ENCODE data around the gene PLEKHA4. TPM values are rescaled to one million over a fixed set of nuclear protein-coding genes. Genes with fewer than 3 reads are reported as not detected.
"Not testable (repeated sequence)": the region's sequence is repeated elsewhere in the genome, so short reads cannot be mapped to it uniquely, and the experiment has no call there.

The PLEKHA4 gene
- total RNA-seq, 1 experiment from 2014 or later: 3.0 TPM

DNA sequence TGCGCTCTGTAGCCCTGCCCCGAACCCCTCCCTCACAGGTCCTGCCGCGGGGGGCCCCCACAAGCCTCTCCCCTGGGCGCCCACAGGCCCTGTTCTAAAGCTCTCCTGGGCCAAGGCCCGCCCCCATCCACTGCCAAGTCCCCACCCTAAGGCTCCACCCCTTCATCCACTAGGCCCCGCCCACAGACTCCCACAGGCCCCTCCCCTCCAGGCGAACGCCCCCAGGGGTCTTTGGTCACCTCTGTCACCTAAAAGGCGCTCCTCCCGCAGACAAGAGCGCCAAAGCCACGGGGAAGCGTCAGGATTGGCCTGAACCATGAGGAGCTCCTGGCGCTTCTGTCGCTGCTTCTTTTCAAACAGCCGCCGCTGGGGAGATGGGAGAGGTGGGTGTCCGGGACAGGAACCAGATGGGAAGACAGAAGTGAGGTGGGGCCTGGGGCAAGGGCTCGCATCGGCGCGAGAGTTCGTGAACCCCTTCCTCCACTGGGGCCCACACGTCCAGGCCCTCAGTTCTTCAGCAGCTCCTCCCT is 27.8 kb upstream of the PLEKHA4 start:
- in situ Hi-C loops (cut with HindIII; ENCODE audit: low pct_unique_long_range_greater_than_20kb, low sequenced_read_pairs): no loop called here

DNA sequence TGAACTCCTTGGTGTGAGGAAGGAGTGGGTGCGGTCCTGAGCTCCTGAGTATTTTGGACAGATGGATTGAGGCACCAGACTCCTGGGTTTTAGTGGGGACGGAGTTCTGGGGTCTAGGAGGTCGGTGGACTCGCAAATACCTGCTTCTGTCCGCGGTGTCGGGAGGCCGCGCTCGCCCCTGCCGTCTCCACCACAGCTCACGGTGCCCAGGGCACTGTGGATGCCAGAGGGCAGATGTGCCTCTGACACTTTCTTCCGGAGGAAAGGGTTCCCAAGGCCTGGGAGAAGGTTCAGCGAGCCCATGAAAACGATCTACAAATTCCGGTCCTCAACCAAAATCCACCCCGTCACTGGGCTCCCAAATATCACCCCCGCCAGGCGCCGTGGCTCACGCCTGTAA is 26.8 kb upstream of the PLEKHA4 start:
- DNase-seq (ENCODE audit: low read depth, low spot score): no peak
- in situ Hi-C loops (cut with HindIII; ENCODE audit: low pct_unique_long_range_greater_than_20kb, low sequenced_read_pairs): no loop called here

More for the DNA sequence above, 27.8 kb upstream of the PLEKHA4 start:
- no peak for DNase-seq (ENCODE audit: low read depth, low spot score)

DNA sequence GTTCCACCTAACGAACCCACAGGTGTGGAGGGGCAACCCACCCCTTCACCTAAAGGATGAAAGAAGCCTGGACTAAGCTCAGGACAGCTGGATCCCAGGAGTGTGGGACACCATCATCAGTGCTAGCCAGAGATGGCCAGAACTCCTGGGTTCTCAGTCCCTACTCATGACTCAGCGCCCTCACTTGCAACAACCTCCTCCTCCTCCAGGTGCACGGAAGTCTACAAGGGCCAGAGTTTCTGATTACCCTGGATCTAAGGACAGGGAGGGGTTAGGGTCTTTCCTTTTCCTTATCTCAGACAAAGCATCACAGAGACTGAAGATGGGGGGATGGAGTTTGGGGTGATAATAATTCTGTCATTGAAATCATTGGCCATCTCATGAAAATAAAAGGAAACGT is 22.1 kb upstream of the PLEKHA4 start:
- in situ Hi-C loops (cut with HindIII; ENCODE audit: low pct_unique_long_range_greater_than_20kb, low sequenced_read_pairs): no loop called here

DNA sequence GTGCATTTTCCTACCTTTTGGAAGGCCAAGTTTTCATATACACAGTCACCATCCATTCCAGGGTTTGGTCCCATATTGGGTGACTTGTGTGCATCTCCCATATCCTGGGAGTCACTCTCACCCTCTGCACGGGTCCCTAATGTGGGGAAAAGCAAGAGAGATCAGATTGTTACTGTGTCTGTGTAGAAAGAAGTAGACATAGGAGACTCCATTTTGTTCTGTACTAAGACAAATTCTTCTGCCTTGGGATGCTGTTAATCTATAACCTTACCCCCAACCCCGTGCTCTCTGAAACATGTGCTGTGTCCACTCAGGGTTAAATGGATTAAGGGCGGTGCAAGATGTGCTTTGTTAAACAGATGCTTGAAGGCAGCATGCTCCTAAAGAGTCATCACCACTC is 21.1 kb upstream of the PLEKHA4 start:
- in situ Hi-C loops (cut with HindIII; ENCODE audit: low pct_unique_long_range_greater_than_20kb, low sequenced_read_pairs); DNase-seq (ENCODE audit: low read depth, low spot score): not testable (repeated sequence)

More for the DNA sequence above, 22.1 kb upstream of the PLEKHA4 start:
- DNase-seq (ENCODE audit: low read depth, low spot score): no peak

DNA sequence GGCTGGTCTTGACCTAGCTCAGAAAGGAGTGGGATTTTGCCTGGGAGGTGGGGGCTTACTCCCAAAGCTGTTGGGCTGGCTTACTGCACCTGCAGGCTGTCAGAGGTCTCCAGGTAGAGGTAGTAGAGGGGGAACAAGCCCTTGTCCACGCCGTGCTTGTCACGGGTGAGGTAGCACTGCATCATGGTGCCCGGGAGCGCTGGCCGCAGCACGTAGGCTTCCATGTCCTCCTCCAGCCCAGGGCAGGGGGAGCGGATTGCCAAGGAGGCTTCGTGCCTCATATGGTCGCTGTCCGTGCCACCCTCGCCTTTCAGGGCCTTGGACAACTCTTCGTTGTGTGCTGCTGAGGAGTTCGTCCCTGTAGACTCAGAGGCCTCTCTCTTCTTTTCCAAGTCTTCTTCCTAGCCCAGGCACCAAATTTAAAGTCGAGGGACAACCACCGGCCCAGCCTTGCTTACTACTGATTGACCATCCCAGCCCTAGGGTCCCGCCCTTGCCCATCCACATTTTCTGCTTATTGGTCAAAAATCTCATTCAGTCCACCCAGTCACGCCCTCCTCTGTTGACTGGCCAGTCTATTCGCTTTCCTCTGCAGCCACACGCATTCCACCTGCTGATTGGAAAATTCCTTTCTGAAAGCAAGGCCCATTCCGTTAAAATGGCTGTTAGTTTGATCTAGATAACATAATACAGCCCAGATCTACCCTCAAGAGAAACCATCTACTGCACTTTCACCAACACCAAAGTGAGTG is 19.6 kb upstream of the PLEKHA4 start:
- in situ Hi-C loops (cut with HindIII; ENCODE audit: low pct_unique_long_range_greater_than_20kb, low sequenced_read_pairs): no loop called here
- DNase-seq (ENCODE audit: low read depth, low spot score): no peak

DNA sequence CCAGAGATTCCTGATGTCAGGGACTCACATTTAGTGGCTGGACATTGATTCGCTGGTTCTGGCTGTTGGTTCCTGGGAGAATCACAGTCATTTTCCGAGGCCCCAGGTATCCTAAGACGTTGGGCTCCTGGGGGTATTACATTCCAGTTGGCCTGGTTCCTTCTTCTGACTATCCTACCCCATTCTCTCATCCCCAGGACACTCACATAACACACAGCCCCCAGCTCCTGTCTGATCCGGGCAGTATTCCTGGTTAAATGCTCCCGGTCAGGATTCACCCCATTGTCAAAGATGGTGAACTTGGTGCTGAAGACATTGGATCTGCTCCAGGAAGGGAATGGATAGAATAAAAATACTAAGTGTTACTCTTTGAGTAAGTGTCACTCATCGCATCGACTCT is 15.3 kb upstream of the PLEKHA4 start:
- in situ Hi-C loops (cut with HindIII; ENCODE audit: low pct_unique_long_range_greater_than_20kb, low sequenced_read_pairs): no loop called here
- DNase-seq (ENCODE audit: low read depth, low spot score): no peak

DNA sequence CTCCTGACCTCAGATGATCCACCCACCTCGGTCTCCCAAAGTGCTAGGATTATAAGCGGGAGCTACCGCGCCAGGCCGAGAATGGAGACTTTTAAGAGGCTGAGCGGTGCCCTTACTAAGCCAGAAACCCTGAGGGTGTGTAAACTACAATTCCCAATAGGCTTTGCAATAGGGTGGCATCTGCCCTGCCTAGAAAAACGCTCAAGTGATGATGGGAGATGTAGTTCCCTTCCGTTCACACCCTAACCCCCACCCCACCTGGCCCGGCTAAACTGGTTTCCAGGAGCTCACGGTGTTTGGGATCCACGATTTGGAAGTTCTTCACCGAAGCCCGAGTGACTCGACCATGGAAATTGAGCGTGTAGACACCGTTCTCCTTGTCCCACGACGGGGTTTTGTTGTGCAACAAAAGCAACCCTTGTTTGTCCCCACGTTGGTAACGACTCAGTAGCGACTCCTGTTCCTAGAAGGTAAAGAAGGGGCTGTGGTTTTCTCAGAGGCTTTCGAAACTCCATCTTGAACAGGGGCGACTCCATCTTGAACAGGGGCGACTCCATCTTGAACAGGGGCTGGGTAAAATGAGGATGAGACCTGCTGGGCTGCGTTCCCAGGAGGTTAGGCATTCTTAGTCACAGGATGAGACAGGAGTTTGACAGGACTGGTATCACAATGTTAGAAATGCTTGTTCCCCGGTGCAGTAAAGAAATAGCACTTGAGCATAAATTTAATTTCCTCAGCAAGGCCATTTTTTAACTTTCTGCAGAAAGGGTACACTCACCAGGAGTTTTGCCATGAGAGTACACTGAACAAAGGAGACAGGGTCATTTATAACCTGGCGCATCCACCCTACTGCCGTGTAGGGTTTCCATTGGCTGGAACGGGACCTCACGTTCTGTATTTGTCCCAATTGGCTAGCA is 13.6 kb upstream of the PLEKHA4 start:
- in situ Hi-C loops (cut with HindIII; ENCODE audit: low pct_unique_long_range_greater_than_20kb, low sequenced_read_pairs): no loop called here

DNA sequence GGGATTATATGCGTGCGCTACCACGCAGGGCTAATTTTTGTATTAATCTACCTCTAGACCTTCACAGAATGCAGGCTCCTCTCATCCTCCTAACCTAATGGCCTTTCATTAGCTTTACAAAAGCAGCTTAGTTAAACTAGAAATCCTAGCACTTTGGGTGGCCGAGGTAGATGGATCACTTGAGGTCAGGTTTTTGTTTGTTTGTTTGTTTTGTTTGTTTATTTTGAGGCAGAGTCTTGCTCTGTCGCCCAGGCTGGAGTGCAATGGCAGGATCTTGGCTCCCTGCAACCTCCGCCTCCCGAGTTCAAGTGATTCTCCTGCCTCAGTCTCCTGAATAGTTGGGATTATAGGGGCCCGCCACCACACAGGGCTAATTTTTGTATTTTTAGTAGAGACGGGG is 11.3 kb upstream of the PLEKHA4 start:
- DNase-seq (ENCODE audit: low read depth, low spot score); in situ Hi-C loops (cut with HindIII; ENCODE audit: low pct_unique_long_range_greater_than_20kb, low sequenced_read_pairs): not testable (repeated sequence)

More for the DNA sequence above, 13.6 kb upstream of the PLEKHA4 start:
- DNase-seq (ENCODE audit: low read depth, low spot score): peak; percentile 31

DNA sequence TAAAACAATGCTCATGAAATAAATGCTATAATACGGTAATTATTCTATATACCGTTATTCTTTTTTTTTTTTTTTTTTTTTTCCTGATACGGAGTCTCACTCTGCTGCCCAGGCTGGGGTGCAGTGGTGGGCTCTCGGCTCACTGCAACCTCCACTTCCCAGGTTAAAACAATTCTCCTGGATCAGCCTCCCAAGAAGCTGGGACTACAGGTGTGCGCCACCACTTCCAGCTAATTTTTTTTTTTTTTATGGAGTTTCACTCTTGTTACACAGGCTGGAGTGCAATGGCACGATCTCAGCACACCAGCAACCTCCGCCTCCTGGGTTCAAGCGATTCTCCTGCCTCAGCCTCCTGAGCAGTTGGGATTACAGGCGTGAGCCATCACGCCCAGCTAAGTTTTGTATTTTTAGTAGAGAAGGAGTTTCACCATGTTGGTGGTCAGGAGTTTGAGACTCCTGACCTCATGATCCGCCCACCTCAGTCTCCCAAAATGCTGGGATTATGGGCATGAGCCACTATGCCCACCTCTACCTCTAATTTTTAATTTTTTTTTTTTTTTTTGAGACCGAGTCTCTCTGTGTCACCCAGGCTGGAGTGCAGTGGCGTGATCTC is 10.7 kb upstream of the PLEKHA4 start:
- DNase-seq (ENCODE audit: low read depth, low spot score): no peak

DNA sequence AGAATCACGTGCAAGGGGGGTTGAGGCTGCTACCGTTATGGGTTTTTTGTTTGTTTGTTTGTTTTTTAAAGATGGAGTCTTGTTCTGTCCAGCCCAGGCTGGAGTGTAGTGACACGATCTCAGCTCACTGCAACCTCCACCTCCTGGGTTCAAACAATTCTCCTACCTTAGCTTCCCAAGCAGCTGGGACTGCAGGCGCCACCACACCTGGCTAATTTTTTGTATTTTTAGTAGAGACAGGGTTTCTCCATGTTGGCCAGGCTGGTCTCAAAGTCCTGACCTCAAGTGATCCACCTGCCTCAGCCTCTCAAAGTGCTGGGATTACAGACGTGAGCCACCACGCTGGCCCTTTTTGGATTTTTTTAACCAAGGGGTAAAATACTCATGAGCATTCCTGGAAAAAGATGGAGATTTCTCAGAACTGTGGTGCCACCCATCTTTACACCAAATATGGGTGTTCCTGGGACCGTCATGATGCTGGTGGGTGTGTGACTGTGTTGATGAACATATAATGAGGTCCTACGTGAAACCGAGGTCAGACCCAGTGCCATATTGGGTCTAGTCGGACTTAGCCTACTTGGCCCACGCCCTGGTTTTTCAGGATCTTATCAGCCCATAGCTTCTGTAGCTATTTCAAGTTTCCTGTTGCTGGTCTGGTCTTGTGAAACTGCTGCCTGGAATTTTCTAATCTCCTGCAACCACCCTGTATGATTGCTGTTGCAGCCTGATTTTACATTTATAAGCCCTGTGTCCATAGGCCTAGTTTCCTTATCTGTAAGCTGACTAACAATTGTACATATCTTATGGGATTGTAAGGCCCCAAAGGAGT is 10.0 kb upstream of the PLEKHA4 start:
- in situ Hi-C loops (cut with HindIII; ENCODE audit: low pct_unique_long_range_greater_than_20kb, low sequenced_read_pairs): no loop called here
- DNase-seq (ENCODE audit: low read depth, low spot score): no peak

More for the DNA sequence above, 10.7 kb upstream of the PLEKHA4 start:
- in situ Hi-C loops (cut with HindIII; ENCODE audit: low pct_unique_long_range_greater_than_20kb, low sequenced_read_pairs): no loop called here

DNA sequence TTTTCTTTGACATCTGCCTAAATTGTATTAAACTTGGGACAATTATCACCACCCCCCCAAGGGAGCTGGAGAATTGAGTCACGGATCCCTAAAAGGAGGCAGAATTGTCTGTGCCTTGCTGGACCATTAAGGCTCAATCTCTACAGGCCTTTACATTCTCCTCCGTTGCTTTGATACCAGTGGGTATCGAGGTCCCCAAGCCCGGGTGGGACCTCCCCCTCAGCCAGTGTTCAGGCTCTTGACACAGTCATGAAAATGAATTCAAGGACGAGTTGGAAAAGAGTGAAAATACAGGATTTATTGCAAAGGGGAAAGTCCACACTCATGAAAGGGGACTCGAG is 9.4 kb upstream of the PLEKHA4 start:
- DNase-seq (ENCODE audit: low read depth, low spot score): no peak
- in situ Hi-C loops (cut with HindIII; ENCODE audit: low pct_unique_long_range_greater_than_20kb, low sequenced_read_pairs): no loop called here

DNA sequence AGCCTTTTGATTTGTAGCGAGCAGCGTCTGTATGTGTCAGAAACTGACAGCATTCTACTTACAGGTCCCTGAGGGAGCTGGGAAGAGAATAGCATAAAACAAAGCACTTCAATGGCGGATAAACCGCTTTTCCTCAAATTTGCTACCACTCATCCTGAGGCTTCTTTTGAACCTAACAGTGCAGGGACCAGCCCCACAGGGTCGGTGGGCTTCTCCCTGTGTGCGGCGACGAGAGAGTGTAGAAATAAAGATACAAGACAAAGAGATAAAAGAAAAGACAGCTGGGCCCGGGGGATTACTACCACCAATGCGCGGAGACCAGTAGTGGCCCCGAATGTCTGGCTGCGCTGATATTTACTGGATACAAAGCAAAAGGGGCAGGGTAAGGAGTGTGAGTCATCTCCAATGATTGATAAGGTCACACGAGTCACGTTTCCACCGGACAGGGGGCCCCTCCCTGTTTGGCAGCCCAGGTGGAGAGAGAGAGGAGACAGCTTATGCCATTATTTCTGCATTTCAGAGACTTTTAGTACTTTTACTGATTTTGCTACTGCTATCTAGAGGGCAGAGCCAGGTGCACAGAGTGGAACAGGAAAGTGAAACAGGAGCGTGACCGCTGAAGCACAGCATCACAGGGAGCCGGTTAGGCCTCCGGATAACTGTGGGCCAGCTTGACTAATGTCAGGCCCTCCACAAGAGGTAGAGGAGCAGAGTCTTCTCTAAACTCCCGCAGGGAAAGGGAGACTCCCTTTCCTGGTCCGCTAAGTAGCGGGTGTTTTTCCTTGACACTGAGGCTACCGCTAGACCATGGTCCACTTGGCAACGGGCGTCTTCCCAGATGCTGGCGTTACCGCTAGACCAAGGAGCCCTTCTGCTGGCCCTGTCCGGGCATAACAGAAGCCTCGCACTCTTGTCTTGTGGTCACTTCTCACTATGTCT is 7.9 kb upstream of the PLEKHA4 start:
- not testable (repeated sequence) for DNase-seq (ENCODE audit: low read depth, low spot score)

DNA sequence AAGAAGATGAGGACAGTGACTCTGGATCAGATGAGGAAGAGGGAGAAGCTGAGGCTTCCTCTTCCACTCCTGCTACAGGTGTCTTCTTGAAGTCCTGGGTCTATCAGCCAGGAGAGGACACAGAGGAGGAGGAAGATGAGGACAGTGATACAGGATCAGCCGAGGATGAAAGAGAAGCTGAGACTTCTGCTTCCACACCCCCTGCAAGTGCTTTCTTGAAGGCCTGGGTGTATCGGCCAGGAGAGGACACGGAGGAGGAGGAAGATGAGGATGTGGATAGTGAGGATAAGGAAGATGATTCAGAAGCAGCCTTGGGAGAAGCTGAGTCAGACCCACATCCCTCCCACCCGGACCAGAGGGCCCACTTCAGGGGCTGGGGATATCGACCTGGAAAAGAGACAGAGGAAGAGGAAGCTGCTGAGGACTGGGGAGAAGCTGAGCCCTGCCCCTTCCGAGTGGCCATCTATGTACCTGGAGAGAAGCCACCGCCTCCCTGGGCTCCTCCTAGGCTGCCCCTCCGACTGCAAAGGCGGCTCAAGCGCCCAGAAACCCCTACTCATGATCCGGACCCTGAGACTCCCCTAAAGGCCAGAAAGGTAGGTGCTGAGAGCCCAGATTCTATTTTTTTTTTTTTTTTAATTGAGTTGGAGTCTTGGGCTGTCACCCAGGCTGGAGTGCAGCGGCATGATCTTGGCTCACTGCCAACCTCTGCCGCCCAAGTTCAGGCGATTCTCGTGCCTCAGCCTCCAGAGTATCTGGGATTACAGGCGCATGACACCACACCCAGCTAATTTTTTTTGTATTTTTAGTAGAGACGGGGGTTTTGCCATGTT is 6.1 kb upstream of the PLEKHA4 start:
- peak; percentile 32 for DNase-seq (ENCODE audit: low read depth, low spot score)
- in situ Hi-C loops (cut with HindIII; ENCODE audit: low pct_unique_long_range_greater_than_20kb, low sequenced_read_pairs): no loop called here

More for the DNA sequence above, 7.9 kb upstream of the PLEKHA4 start:
- in situ Hi-C loops (cut with HindIII; ENCODE audit: low pct_unique_long_range_greater_than_20kb, low sequenced_read_pairs): not testable (repeated sequence)

DNA sequence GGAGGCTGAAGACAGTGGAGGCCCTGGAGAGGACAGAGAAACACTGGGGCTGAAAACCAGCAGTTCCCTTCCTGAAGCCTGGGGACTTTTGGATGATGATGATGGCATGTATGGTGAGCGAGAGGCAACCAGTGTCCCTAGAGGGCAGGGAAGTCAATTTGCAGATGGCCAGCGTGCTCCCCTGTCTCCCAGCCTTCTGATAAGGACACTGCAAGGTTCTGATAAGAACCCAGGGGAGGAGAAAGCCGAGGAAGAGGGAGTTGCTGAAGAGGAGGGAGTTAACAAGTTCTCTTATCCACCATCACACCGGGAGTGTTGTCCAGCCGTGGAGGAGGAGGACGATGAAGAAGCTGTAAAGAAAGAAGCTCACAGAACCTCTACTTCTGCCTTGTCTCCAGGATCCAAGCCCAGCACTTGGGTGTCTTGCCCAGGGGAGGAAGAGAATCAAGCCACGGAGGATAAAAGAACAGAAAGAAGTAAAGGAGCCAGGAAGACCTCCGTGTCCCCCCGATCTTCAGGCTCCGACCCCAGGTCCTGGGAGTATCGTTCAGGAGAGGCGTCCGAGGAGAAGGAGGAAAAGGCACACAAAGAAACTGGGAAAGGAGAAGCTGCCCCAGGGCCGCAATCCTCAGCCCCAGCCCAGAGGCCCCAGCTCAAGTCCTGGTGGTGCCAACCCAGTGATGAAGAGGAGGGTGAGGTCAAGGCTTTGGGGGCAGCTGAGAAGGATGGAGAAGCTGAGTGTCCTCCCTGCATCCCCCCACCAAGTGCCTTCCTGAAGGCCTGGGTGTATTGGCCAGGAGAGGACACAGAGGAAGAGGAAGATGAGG is 5.3 kb upstream of the PLEKHA4 start:
- in situ Hi-C loops (cut with HindIII; ENCODE audit: low pct_unique_long_range_greater_than_20kb, low sequenced_read_pairs): no loop called here

More for the DNA sequence above, 5.3 kb upstream of the PLEKHA4 start:
- peak; percentile 23 for DNase-seq (ENCODE audit: low read depth, low spot score)

Data from SK-MEL-5 (cell line).